Parathyroid adenoma (tissue), 2 donors: ENCODE data around the gene CEP152.

Experiments
- H2AFZ ChIP-seq: fragments of 300-600 bp; sonication (generic); one replicate; pipeline ENCODE4 v1.7.0; 2017; ENCODE audit warnings: antibody characterized with exemption, mild to moderate bottlenecking
- H3K27ac ChIP-seq: fragments of 300-600 bp; sonication (generic); one replicate; pipeline ENCODE4 v1.7.0; 2017
- H3K27me3 ChIP-seq: fragments of 300-600 bp; sonication (generic); one replicate; pipeline ENCODE4 v1.7.0; 2017; ENCODE audit warnings: low read length; ENCODE audit not compliant: control insufficient read depth, insufficient read depth
- H3K36me3 ChIP-seq: fragments of 300-600 bp; sonication (generic); one replicate; pipeline ENCODE4 v1.7.0; 2017; ENCODE audit warnings: low read length; ENCODE audit not compliant: control insufficient read depth, insufficient read depth
- H3K4me1 ChIP-seq: fragments of 300-600 bp; sonication (generic); one replicate; pipeline ENCODE4 v1.7.0; 2017; ENCODE audit warnings: control low read depth
- H3K4me2 ChIP-seq: fragments of 300-600 bp; sonication (generic); one replicate; pipeline ENCODE4 v1.7.0; 2017; ENCODE audit warnings: low read length
- H3K4me3 ChIP-seq: fragments of 300-600 bp; sonication (generic); one replicate; pipeline ENCODE4 v1.7.0; 2017; ENCODE audit warnings: low read depth, low read length
- H3K79me2 ChIP-seq: fragments of 300-600 bp; sonication (generic); one replicate; pipeline ENCODE4 v1.7.0; 2017; ENCODE audit warnings: control low read depth
- H3K9ac ChIP-seq: fragments of 300-600 bp; sonication (generic); one replicate; pipeline ENCODE4 v1.7.0; 2017; ENCODE audit warnings: mild to moderate bottlenecking
- H3K9me3 ChIP-seq: fragments of 300-600 bp; sonication (generic); one replicate; pipeline ENCODE4 v1.7.0; 2017; ENCODE audit warnings: low read length; ENCODE audit not compliant: control insufficient read depth
- TF ChIP-seq, protein P1 (sequence below): fragments of 300-600 bp; sonication (generic); IDR thresholded peaks from one replicate; pipeline ENCODE4 v1.7.0; 2017; ENCODE audit warnings: antibody characterized with exemption, mild to moderate bottlenecking
- donor health status: primary hyperparathyroidism.

The CEP152 gene

DNA sequence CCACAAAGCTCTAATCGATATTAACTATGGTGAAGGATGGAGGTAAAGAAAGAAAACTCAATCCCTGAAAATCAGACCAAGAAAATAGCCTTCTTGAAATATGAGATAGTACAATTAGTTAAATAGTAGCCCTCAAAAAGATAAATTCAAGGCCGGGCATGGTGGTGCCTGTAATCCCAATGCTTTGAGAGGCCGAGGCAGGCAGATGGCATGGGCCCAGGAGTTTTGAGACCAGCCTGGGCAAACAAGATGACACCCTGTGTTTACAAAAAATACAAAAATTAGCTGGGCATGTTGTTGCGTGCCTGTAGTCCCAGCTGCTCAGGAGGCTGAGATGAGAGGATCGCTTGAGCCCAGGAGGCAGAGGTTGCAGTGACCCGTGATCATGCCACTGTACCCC is 31.6 kb upstream of the CEP152 start:
- Histone ChIP-seq H3K36me3 (no peaks in the 10 kb centered on the region), H3K27ac (no peak overlapping the region), H3K4me3 (no peak overlapping the region), H2AFZ (no peak overlapping the region), H3K79me2 (no peaks in the 10 kb centered on the region), H3K4me2 (no peak overlapping the region), H3K9me3 (no peaks in the 10 kb centered on the region), H3K4me1 (no peaks in the 10 kb centered on the region), H3K27me3 (no peaks in the 10 kb centered on the region), H3K9ac (no peak overlapping the region)
- TF ChIP-seq, protein P1, sequence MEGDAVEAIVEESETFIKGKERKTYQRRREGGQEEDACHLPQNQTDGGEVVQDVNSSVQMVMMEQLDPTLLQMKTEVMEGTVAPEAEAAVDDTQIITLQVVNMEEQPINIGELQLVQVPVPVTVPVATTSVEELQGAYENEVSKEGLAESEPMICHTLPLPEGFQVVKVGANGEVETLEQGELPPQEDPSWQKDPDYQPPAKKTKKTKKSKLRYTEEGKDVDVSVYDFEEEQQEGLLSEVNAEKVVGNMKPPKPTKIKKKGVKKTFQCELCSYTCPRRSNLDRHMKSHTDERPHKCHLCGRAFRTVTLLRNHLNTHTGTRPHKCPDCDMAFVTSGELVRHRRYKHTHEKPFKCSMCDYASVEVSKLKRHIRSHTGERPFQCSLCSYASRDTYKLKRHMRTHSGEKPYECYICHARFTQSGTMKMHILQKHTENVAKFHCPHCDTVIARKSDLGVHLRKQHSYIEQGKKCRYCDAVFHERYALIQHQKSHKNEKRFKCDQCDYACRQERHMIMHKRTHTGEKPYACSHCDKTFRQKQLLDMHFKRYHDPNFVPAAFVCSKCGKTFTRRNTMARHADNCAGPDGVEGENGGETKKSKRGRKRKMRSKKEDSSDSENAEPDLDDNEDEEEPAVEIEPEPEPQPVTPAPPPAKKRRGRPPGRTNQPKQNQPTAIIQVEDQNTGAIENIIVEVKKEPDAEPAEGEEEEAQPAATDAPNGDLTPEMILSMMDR = no peak

DNA sequence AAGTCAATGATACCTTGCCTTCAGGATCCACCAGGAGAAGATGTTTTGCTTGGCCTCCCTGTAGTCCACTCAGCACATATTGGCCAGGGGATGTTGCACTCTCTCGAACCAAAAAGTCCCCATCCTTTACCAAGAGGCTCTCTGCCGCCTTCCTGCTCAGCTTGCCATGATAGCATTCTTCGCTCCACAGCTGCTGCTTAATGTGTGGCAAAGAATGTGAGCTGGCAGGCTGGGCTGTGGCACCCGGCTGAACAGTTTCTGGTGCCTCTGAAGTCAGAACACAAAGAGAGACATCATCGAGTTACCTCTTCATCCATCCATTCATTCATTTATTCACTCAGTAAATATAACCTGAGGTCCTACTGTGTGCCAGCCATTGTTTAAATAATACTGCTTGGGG is 23.9 kb upstream of the CEP152 start:
- H3K79me2 ChIP-seq = no peaks in the 10 kb centered on the region
- H3K9me3 ChIP-seq = no peaks in the 10 kb centered on the region
- H3K27me3 ChIP-seq = no peaks in the 10 kb centered on the region
- no peak overlapping the region for H3K4me3 ChIP-seq
- TF ChIP-seq, protein P1 = no peak
- H2AFZ ChIP-seq = no peak overlapping the region
- H3K9ac ChIP-seq = no peak overlapping the region
- no peaks in the 10 kb centered on the region for H3K36me3 ChIP-seq
- no peak overlapping the region for H3K27ac ChIP-seq
- H3K4me1 ChIP-seq = no peaks in the 10 kb centered on the region
- no peak overlapping the region for H3K4me2 ChIP-seq

DNA sequence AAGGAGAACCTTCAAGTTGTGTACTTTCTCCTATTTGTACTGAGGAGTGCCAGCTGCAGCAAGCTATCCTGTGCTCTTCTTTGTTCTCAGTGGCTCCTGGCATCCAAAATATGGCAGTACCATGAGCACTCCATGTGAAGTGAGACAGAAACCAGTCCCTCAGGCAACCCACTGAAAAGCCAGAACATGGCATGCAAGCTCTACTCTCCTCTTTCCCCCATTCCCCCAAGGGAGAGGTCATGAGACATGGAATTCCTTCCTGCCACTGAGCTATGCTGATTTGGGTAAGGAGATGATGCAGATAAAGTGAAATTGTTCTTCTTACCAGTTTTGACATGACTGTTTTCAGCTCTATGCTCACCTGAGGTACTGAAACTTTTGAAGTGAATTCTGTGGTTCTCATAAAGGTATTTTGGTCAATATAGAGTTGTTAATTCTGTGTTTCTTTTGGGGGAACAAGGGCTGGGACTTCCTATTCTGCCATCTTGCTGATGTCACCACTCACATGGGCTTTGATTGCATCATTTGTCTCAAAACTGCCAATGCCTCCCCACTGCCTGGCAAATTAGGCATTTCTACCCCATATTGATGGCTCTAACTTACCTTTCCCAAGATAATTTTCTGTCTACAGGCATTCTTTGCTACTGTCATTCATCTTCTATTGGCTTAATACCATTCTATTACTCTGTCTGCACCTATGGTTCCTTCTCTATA is 22.8 kb upstream of the CEP152 start:
- H3K4me2 ChIP-seq = no peak overlapping the region
- no peaks in the 10 kb centered on the region for H3K27me3 ChIP-seq
- TF ChIP-seq, protein P1 = no peak
- H3K27ac ChIP-seq = no peak overlapping the region
- no peak overlapping the region for H2AFZ ChIP-seq
- H3K79me2 ChIP-seq = no peaks in the 10 kb centered on the region
- no peaks in the 10 kb centered on the region for H3K9me3 ChIP-seq
- no peaks in the 10 kb centered on the region for H3K36me3 ChIP-seq
- no peak overlapping the region for H3K4me3 ChIP-seq
- no peak overlapping the region for H3K9ac ChIP-seq
- no peaks in the 10 kb centered on the region for H3K4me1 ChIP-seq

DNA sequence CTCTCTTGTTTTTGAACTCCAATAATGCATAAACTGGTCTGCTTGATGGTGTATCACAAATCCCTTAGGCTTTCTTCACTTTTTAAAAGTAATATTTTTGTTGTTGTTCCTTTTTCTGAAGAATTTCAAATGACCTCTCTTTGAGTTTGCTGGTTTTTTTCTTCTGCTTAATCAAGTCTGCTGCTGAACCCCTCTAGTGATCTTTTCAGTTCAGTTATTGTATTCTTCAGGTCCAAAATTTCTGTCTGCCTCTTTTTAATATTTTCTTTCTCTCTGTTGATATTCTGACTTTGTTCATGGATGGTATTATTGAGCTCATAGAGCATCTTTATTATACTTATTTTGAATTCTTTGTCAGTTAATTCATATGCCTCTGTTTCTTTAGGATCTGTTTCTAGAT is 21.8 kb upstream of the CEP152 start:
- Histone ChIP-seq H3K27ac (no peak overlapping the region), H3K9me3 (no peaks in the 10 kb centered on the region), H3K4me2 (no peak overlapping the region), H3K9ac (no peak overlapping the region), H2AFZ (no peak overlapping the region), H3K4me1 (no peaks in the 10 kb centered on the region), H3K36me3 (no peaks in the 10 kb centered on the region), H3K27me3 (no peaks in the 10 kb centered on the region), H3K4me3 (no peak overlapping the region), H3K79me2 (no peaks in the 10 kb centered on the region)
- TF ChIP-seq, protein P1 = no peak

DNA sequence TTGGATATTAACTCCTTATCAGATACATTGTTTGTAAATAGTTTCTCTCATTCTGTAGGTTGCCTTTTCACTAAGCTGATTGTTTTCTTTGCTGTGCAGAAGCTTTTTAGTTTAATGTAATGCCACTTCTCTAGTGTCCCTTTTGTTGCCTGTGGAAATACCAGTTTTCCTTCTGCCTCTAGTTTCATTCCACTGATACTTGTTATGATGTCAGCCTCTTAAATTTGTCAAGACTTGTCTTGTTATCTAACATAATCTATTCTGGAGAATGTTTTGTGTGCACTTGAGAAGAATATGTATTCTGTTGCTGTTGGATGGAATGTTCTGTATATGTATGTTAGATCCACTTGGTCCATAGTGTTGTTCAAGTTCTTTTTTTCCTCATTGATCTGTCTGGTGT is 18.0 kb upstream of the CEP152 start:
- no peaks in the 10 kb centered on the region for H3K9me3 ChIP-seq
- H3K36me3 ChIP-seq = no peaks in the 10 kb centered on the region
- no peak overlapping the region for H3K27ac ChIP-seq
- H3K27me3 ChIP-seq = no peaks in the 10 kb centered on the region
- H2AFZ ChIP-seq = no peak overlapping the region
- no peak overlapping the region for H3K9ac ChIP-seq
- no peak overlapping the region for H3K4me2 ChIP-seq
- no peaks in the 10 kb centered on the region for H3K79me2 ChIP-seq
- H3K4me3 ChIP-seq = no peak overlapping the region
- TF ChIP-seq, protein P1 = no peak
- H3K4me1 ChIP-seq = no peaks in the 10 kb centered on the region
